Measurements from ENCODE around the gene ATOH7. TPM values are rescaled to one million over a fixed set of nuclear protein-coding genes. Genes with fewer than 3 reads are reported as not detected.
"Not testable (repeated sequence)": the region's sequence is repeated elsewhere in the genome, so short reads cannot be mapped to it uniquely, and the experiment has no call there.

ATOH7 gene
- total and polyA plus RNA-seq, 4 donors: 0.23 TPM; not detected in 3

- Histone ChIP-seq H3K4me1 (ENCODE audit: control insufficient read depth in 1 of 2, insufficient read depth in 2 of 2, low read length in 2 of 2) (no peaks in the 10 kb centered on the region), H3K36me3 (ENCODE audit: control insufficient read depth in 1 of 2, insufficient read depth in 2 of 2, low read length in 1 of 2) (no peaks in the 10 kb centered on the region), H3K27ac (ENCODE audit: low read depth in 1 of 2, low read length in 2 of 2) (no peak overlapping the region), H3K27me3 (ENCODE audit: control insufficient read depth in 1 of 2, insufficient read depth in 2 of 2, low read length in 1 of 2) (no peaks in the 10 kb centered on the region), H3K9me3 (ENCODE audit: control insufficient read depth, low read length) (no peaks in the 10 kb centered on the region), H3K4me3 (ENCODE audit: low read length in 2 of 2) (no peak overlapping the region)
- no peak for DNase-seq
- WGBS, 2 donors: 12 to 16% methylated on average over 5 of the region's 5 CpGs
- intact Hi-C loops (cut with DNase I): no loop called here
- no peak for ATAC-seq (ENCODE audit: low FRiP score)
Measured at GRCh38 chr10:68202960-68203353, 29.0 kb downstream of the ATOH7 start.

DNA sequence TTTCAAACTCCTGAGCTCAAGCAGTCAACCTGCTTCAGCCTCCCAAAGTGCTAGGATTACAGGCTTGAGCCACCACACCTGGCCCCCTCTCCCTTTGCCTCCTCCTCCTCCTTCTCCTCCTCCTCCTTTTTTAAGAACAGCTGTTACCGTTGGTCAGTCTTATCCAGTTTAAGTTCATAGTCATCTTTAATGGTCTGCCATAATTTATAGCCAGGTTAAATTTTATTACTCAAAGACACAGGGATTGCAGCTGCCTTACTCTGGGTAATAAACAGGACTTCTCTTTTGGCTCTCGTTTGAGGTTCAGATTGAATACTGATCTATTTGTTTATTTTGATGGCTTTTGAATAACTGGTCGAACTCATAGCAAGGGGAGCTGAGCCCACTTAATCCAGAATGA is 35.2 kb downstream of the ATOH7 start:
- intact Hi-C loops (cut with DNase I): no loop called here
- ATAC-seq (ENCODE audit: low FRiP score) (no peak), DNase-seq (no peak)
- Histone ChIP-seq H3K27ac (ENCODE audit: low read depth in 1 of 2, low read length in 2 of 2) (no peak overlapping the region), H3K4me1 (ENCODE audit: control insufficient read depth in 1 of 2, insufficient read depth in 2 of 2, low read length in 2 of 2) (no peaks in the 10 kb centered on the region), H3K4me3 (ENCODE audit: low read length in 2 of 2) (no peak overlapping the region), H3K27me3 (ENCODE audit: control insufficient read depth in 1 of 2, insufficient read depth in 2 of 2, low read length in 1 of 2) (no peaks in the 10 kb centered on the region), H3K9me3 (ENCODE audit: control insufficient read depth, low read length) (no peaks in the 10 kb centered on the region), H3K36me3 (ENCODE audit: control insufficient read depth in 1 of 2, insufficient read depth in 2 of 2, low read length in 1 of 2) (no peaks in the 10 kb centered on the region)
- WGBS, 2 donors: 42 to 58% methylated on average over 3 of the region's 3 CpGs

DNA sequence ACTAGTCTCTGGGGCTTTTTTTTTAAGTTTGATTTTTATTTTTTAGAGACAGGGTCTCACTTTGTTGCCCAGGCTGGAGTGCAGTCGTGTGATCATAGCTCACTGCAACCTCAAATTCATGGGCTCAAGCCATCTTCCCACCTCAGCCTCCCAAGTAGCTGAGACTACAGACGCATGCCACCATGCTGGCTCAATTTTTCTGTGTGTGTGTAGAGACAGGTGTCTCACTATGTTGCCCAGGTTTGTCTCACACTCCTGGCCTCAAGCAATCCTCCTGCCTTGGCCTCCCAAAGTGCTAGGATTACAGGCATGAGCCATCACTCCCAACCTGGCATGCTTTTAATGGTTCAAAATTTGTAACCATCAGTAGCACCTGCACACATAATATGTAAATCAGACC is 36.1 kb downstream of the ATOH7 start:
- intact Hi-C loops (cut with DNase I); H3K36me3 ChIP-seq (ENCODE audit: control insufficient read depth in 1 of 2, insufficient read depth in 2 of 2, low read length in 1 of 2); DNase-seq; H3K27ac ChIP-seq (ENCODE audit: low read depth in 1 of 2, low read length in 2 of 2); ATAC-seq (ENCODE audit: low FRiP score); H3K4me1 ChIP-seq (ENCODE audit: control insufficient read depth in 1 of 2, insufficient read depth in 2 of 2, low read length in 2 of 2); H3K27me3 ChIP-seq (ENCODE audit: control insufficient read depth in 1 of 2, insufficient read depth in 2 of 2, low read length in 1 of 2); H3K4me3 ChIP-seq (ENCODE audit: low read length in 2 of 2); H3K9me3 ChIP-seq (ENCODE audit: control insufficient read depth, low read length): not testable (repeated sequence)
- WGBS, 2 donors: 79 to 89% methylated on average over 2 of the region's 2 CpGs

GRCh38 chr10:68194290-68194689 is 37.6 kb downstream of the ATOH7 start:
- 76 to 84% methylated on average over 6 of the region's 6 CpGs for WGBS, 2 donors
- H3K9me3 ChIP-seq (ENCODE audit: control insufficient read depth, low read length): no peaks in the 10 kb centered on the region
- intact Hi-C loops (cut with DNase I): no loop called here

DNA sequence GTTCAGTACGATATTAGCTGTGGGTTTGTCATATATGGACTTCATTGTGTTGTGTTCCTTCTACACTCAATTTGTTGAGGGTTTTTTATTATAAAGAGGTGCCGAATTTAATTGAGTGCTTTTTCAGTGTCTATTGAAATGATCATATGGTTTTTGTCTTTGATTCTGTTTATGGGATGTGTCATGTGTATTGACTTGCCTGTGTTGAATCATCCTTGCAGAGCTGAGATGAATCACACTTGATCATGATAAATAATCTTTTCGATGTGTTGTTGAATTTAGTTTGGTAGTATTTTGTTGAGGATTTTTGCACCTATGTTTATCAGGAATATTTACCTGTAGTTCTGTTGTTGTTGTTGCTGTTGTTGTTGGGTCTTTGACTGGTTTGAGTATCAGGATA is 39.8 kb downstream of the ATOH7 start:
- Histone ChIP-seq H3K27me3 (ENCODE audit: control insufficient read depth in 1 of 2, insufficient read depth in 2 of 2, low read length in 1 of 2) (no peaks in the 10 kb centered on the region), H3K9me3 (ENCODE audit: control insufficient read depth, low read length) (no peaks in the 10 kb centered on the region), H3K4me3 (ENCODE audit: low read length in 2 of 2) (no peak overlapping the region), H3K27ac (ENCODE audit: low read depth in 1 of 2, low read length in 2 of 2) (no peak overlapping the region), H3K4me1 (ENCODE audit: control insufficient read depth in 1 of 2, insufficient read depth in 2 of 2, low read length in 2 of 2) (no peaks in the 10 kb centered on the region), H3K36me3 (ENCODE audit: control insufficient read depth in 1 of 2, insufficient read depth in 2 of 2, low read length in 1 of 2) (no peaks in the 10 kb centered on the region)
- DNase-seq: no peak
- no peak for ATAC-seq (ENCODE audit: low FRiP score)
- intact Hi-C loops (cut with DNase I): no loop called here
- 86 to 90% methylated on average over 3 of the region's 3 CpGs for WGBS, 2 donors

More at GRCh38 chr10:68194290-68194689, 37.6 kb downstream of the ATOH7 start:
- DNase-seq: no peak
- Histone ChIP-seq H3K4me1 (ENCODE audit: control insufficient read depth in 1 of 2, insufficient read depth in 2 of 2, low read length in 2 of 2) (no peaks in the 10 kb centered on the region), H3K36me3 (ENCODE audit: control insufficient read depth in 1 of 2, insufficient read depth in 2 of 2, low read length in 1 of 2) (no peaks in the 10 kb centered on the region), H3K27ac (ENCODE audit: low read depth in 1 of 2, low read length in 2 of 2) (no peak overlapping the region), H3K27me3 (ENCODE audit: control insufficient read depth in 1 of 2, insufficient read depth in 2 of 2, low read length in 1 of 2) (no peaks in the 10 kb centered on the region), H3K4me3 (ENCODE audit: low read length in 2 of 2) (no peak overlapping the region)
- ATAC-seq (ENCODE audit: low FRiP score): no peak

DNA sequence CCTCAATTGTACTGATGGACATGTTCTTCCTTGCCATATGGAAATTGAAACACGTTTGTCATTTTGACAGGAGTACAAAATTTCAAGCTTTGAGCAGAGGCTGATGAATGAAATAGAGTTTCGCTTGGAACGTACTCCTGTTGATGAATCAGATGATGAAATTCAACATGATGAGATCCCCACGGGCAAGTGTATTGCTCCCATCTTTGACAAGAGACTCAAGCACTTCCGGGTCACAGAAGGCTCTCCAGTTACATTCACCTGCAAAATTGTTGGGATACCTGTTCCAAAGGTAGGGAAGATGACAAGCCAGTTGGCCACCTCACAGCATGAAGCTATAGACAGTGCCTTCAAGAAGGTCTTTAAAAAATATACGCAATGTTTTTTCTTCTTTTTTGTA is 43.1 kb downstream of the ATOH7 start:
- Histone ChIP-seq H3K27me3 (ENCODE audit: control insufficient read depth in 1 of 2, insufficient read depth in 2 of 2, low read length in 1 of 2) (no peaks in the 10 kb centered on the region), H3K27ac (ENCODE audit: low read depth in 1 of 2, low read length in 2 of 2) (no peak overlapping the region), H3K4me3 (ENCODE audit: low read length in 2 of 2) (no peak overlapping the region), H3K4me1 (ENCODE audit: control insufficient read depth in 1 of 2, insufficient read depth in 2 of 2, low read length in 2 of 2) (no peaks in the 10 kb centered on the region), H3K9me3 (ENCODE audit: control insufficient read depth, low read length) (no peaks in the 10 kb centered on the region), H3K36me3 (ENCODE audit: control insufficient read depth in 1 of 2, insufficient read depth in 2 of 2, low read length in 1 of 2) (no peaks in the 10 kb centered on the region)
- intact Hi-C loops (cut with DNase I): no loop called here
- ATAC-seq (ENCODE audit: low FRiP score): no peak
- DNase-seq: no peak
- 80 to 83% methylated on average over 6 of the region's 6 CpGs for WGBS, 2 donors

DNA sequence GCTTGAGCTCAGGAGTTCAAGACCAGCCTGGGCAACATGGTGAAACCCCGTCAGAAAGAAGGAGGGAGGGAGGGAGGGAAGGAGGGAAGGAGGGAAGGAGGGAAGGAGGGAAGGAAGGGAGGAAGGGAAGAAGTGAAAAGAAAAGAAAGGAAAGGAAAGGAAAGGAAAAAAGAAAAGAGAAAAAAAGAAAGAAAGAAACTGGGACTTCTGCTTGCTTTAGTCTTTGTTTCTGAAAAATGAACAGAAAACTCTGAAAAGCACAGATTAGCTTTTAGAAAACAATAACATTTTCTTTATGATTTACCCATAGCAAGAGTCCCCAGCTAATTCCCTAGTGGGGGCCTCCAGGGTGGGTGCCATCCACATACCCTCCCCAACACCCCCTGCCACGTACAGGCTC is 46.8 kb downstream of the ATOH7 start:
- Histone ChIP-seq H3K36me3 (ENCODE audit: control insufficient read depth in 1 of 2, insufficient read depth in 2 of 2, low read length in 1 of 2) (no peaks in the 10 kb centered on the region), H3K9me3 (ENCODE audit: control insufficient read depth, low read length) (no peaks in the 10 kb centered on the region), H3K4me3 (ENCODE audit: low read length in 2 of 2) (no peak overlapping the region), H3K4me1 (ENCODE audit: control insufficient read depth in 1 of 2, insufficient read depth in 2 of 2, low read length in 2 of 2) (no peaks in the 10 kb centered on the region), H3K27me3 (ENCODE audit: control insufficient read depth in 1 of 2, insufficient read depth in 2 of 2, low read length in 1 of 2) (no peaks in the 10 kb centered on the region), H3K27ac (ENCODE audit: low read depth in 1 of 2, low read length in 2 of 2) (no peak overlapping the region)
- 49% methylated on average over 2 of the region's 2 CpGs for WGBS, 2 donors
- intact Hi-C loops (cut with DNase I): no loop called here
- DNase-seq: no peak
- ATAC-seq (ENCODE audit: low FRiP score): no peak

GRCh38 chr10:68184546-68184945 is 47.4 kb downstream of the ATOH7 start:
- no peaks in the 10 kb centered on the region for H3K9me3 ChIP-seq (ENCODE audit: control insufficient read depth, low read length)
- ATAC-seq (ENCODE audit: low FRiP score): no peak
- no peaks in the 10 kb centered on the region for H3K27me3 ChIP-seq (ENCODE audit: control insufficient read depth in 1 of 2, insufficient read depth in 2 of 2, low read length in 1 of 2)
- H3K4me1 ChIP-seq (ENCODE audit: control insufficient read depth in 1 of 2, insufficient read depth in 2 of 2, low read length in 2 of 2): no peaks in the 10 kb centered on the region
- H3K27ac ChIP-seq (ENCODE audit: low read depth in 1 of 2, low read length in 2 of 2): no peak overlapping the region
- H3K4me3 ChIP-seq (ENCODE audit: low read length in 2 of 2): no peak overlapping the region
- 58 to 70% methylated on average over 7 of the region's 7 CpGs for WGBS, 2 donors
- no peak for DNase-seq
- intact Hi-C loops (cut with DNase I): no loop called here
- no peaks in the 10 kb centered on the region for H3K36me3 ChIP-seq (ENCODE audit: control insufficient read depth in 1 of 2, insufficient read depth in 2 of 2, low read length in 1 of 2)
